HCT116 (cell line): Measurements from ENCODE around the gene CAST. TPM values are rescaled to one million over a fixed set of nuclear protein-coding genes. Genes with fewer than 3 reads are reported as not detected.

Source experiments
- ATAC-seq: fragments of 200-7000 bp; cut with Tn5 transposase; 2 replicates; pipeline ENCODE4 v1.9.1; 2020; ENCODE audit warnings: mild to moderate bottlenecking, moderate library complexity
- BruUV-seq: library from RNA; stranded (reverse); fragments of 400-500 nt; replicated peaks from 2 replicates; lab custom pipeline; 2021; lab: Mats Ljungman, UMichigan
- CTCF ChIA-PET: fragments of 300-600 bp; sonication (Branson Sonifier 250); formaldehyde crosslinking; loops from one replicate; lab custom pipeline; 2021; ENCODE audit warnings: antibody characterized with exemption; lab: Charles Lee
- POLR2A ChIA-PET: fragments of 300-600, 350-600 bp; sonication (Branson Sonifier 250); formaldehyde crosslinking; loops from one replicate; lab custom pipeline; 2021; ENCODE audit warnings: antibody characterized with exemption; lab: Charles Lee
- RAD21 ChIA-PET, 2 experiments: fragments of 300-600 bp; sonication (Branson Sonifier 250); formaldehyde crosslinking; loops; one replicate each; lab custom pipeline; 2023; ENCODE audit warnings: low total read pairs in 2 of 2; ENCODE audit not compliant: uncharacterized antibody in 2 of 2, unreplicated experiment in 2 of 2, low non-redundant PET in 1 of 2; lab: Charles Lee
- DNase-seq: peaks from one replicate; pipeline ENCODE4 v3.0.0-alpha.2; 2010; ENCODE audit warnings: low read depth, low spot score
- H2AFZ ChIP-seq: fragments of 200-600 bp; shearing (Covaris generic), sonication (generic); 2 replicates; pipeline ENCODE4 v1.6.1; 2017; ENCODE audit warnings: low read depth, mixed run types, mixed read lengths, antibody characterized with exemption, low read length; ENCODE audit not compliant: poor library complexity, severe bottlenecking
- H3K27ac ChIP-seq: 2 replicates; pipeline ENCODE4 v1.5.1; 2012; ENCODE audit warnings: low read depth, low read length
- H3K27me3 ChIP-seq: fragments of 200-600 bp; sonication (generic); 2 replicates; pipeline ENCODE4 v1.6.1; 2016; ENCODE audit warnings: mixed run types, low read length, mixed read lengths; ENCODE audit not compliant: insufficient read depth
- H3K36me3 ChIP-seq, 2 experiments: fragments of 200-500 bp in 1 of 2; fragments of 200-600 bp in 1 of 2; sonication (Bioruptor generic) in 1 of 2; sonication (generic) in 1 of 2; 2 replicates each; pipeline versions ENCODE4 v1.5.1 to v1.6.1; 2014 to 2016; ENCODE audit warnings: low read length in 2 of 2, inconsistent platforms in 1 of 2, mixed read lengths in 1 of 2, mixed run types in 1 of 2; ENCODE audit not compliant: insufficient read depth in 2 of 2, control insufficient read depth in 1 of 2
- H3K4me1 ChIP-seq, 2 experiments: fragments of 200-600 bp in 1 of 2; sonication (generic) in 1 of 2; 2 replicates each; pipeline versions ENCODE4 v1.5.1 to v1.6.1; 2012 to 2017; ENCODE audit warnings: low read length in 2 of 2, inconsistent platforms in 1 of 2, mild to moderate bottlenecking in 1 of 2, mixed read lengths in 1 of 2, mixed run types in 1 of 2, moderate library complexity in 1 of 2; ENCODE audit not compliant: insufficient read depth in 2 of 2, control insufficient read depth in 1 of 2
- H3K4me2 ChIP-seq: fragments of 200-600 bp; sonication (generic); 2 replicates; pipeline ENCODE4 v1.6.1; 2017; ENCODE audit warnings: mixed run types, low read length, mixed read lengths
- H3K4me3 ChIP-seq, 2 experiments: fragments of 200-600 bp in 1 of 2; sonication (generic) in 1 of 2; replicated peaks in 1 of 2; 2 replicates each; pipeline ENCODE4 v1.5.1; 2011 to 2016; ENCODE audit warnings: low read length in 2 of 2, control low read depth in 1 of 2, low read depth in 1 of 2, mild to moderate bottlenecking in 1 of 2, mixed read lengths in 1 of 2, mixed run types in 1 of 2
- H3K79me2 ChIP-seq: fragments of 200-600 bp; sonication (generic); 2 replicates; pipeline ENCODE4 v1.6.1; 2017; ENCODE audit warnings: mild to moderate bottlenecking, mixed run types, low read length, moderate library complexity, mixed read lengths; ENCODE audit not compliant: insufficient read depth
- H3K9ac ChIP-seq: fragments of 200-600 bp; sonication (generic); 2 replicates; pipeline ENCODE4 v1.6.1; 2016; ENCODE audit warnings: low read length, mixed read lengths
- H3K9me2 ChIP-seq: fragments of 200-600 bp; sonication (generic), shearing (Covaris generic); 2 replicates; pipeline ENCODE4 v1.6.1; 2017; ENCODE audit warnings: mixed run types, mild to moderate bottlenecking, moderate library complexity; ENCODE audit not compliant: insufficient read depth
- H3K9me3 ChIP-seq, 2 experiments: fragments of 200-500 bp in 1 of 2; fragments of 200-600 bp in 1 of 2; sonication (Bioruptor generic) in 1 of 2; sonication (generic) in 1 of 2; 2 replicates each; pipeline ENCODE4 v1.6.1; 2014 to 2017; ENCODE audit warnings: low read length in 2 of 2, mixed read lengths in 2 of 2, inconsistent platforms in 1 of 2, low read depth in 1 of 2, mild to moderate bottlenecking in 1 of 2, mixed run types in 1 of 2, moderate library complexity in 1 of 2; ENCODE audit not compliant: control insufficient read depth in 1 of 2, insufficient read depth in 1 of 2
- H4K20me1 ChIP-seq: fragments of 200-600 bp; sonication (generic), shearing (Covaris generic); 2 replicates; pipeline ENCODE4 v1.6.1; 2017; ENCODE audit warnings: mixed run types, mild to moderate bottlenecking, moderate library complexity; ENCODE audit not compliant: insufficient read depth
- ATF3 ChIP-seq: IDR thresholded peaks from 2 replicates; pipeline ENCODE4 v1.6.1; 2012
- CEBPB ChIP-seq: IDR thresholded peaks from 2 replicates; pipeline ENCODE4 v1.6.1; 2012; ENCODE audit warnings: low read depth
- CTCF ChIP-seq, 3 experiments: fragments of 200-600 bp in 1 of 3; sonication (generic) in 1 of 3; IDR thresholded peaks in 2 of 3; conservative IDR thresholded peaks in 1 of 3; 2 replicates each; pipeline ENCODE4 v1.5.1; 2012 to 2017; ENCODE audit warnings: low read depth in 2 of 3, low read length in 2 of 3, antibody characterized with exemption in 1 of 3, borderline replicate concordance in 1 of 3, control low read depth in 1 of 3, mild to moderate bottlenecking in 1 of 3, mixed read lengths in 1 of 3, mixed run types in 1 of 3, moderate library complexity in 1 of 3; ENCODE audit not compliant: insufficient read depth in 1 of 3
- EGR1 ChIP-seq: IDR thresholded peaks from 2 replicates; pipeline ENCODE4 v1.6.1; 2012; ENCODE audit warnings: low read depth
- ELF1 ChIP-seq: IDR thresholded peaks from 2 replicates; pipeline ENCODE4 v1.6.1; 2012; ENCODE audit warnings: low read depth, borderline replicate concordance
- JUND ChIP-seq: IDR thresholded peaks from 2 replicates; pipeline ENCODE4 v1.6.1; 2012
- MAX ChIP-seq: IDR thresholded peaks from 2 replicates; pipeline ENCODE4 v1.6.1; 2012
- RAD21 ChIP-seq: IDR thresholded peaks from 2 replicates; pipeline ENCODE4 v1.6.1; 2012; ENCODE audit warnings: low read depth, mild to moderate bottlenecking
- TCF7L2 ChIP-seq: IDR thresholded peaks from 2 replicates; pipeline ENCODE4 v1.7.0; 2011; ENCODE audit warnings: borderline replicate concordance, inconsistent platforms; ENCODE audit not compliant: insufficient read depth, insufficient read length; ENCODE audit errors: extremely low read depth
- YY1 ChIP-seq: IDR thresholded peaks from 2 replicates; pipeline ENCODE4 v1.6.1; 2011; ENCODE audit warnings: low read length, low read depth, moderate library complexity, mild to moderate bottlenecking; ENCODE audit not compliant: insufficient replicate concordance; ENCODE audit errors: extremely low read depth
- ZFX ChIP-seq: fragments of 450-650 bp; IDR thresholded peaks from 2 replicates; pipeline ENCODE4 v1.6.1; 2017
- intact Hi-C: fragments of 100-400 bp; cut with micrococcal nuclease; formaldehyde crosslinking; loops from 2 replicates; pipeline ENCODE4 v1.10.0; 2022
- total RNA-seq: library from RNA; stranded (reverse); gene quantifications from one replicate; pipeline ENCODE4 v1.2.1, GENCODE V29; 2021; ENCODE audit not compliant: unreplicated experiment

The CAST gene
- total RNA-seq, 1 experiment from 2014 or later: 142 TPM

GRCh38 chr5:96654209-96654608, 8.0 kb upstream of the CAST start:
- no peaks in the 10 kb centered on the region for H4K20me1 ChIP-seq
- DNase-seq: no peak
- H2AFZ ChIP-seq: no peak overlapping the region
- no peaks in the 10 kb centered on the region for H3K36me3 ChIP-seq
- ChIA-PET POLR2A (interaction anchor here (1.5 kb wide), 1 partner anchor 9 kb away, joined by 5 read pairs; no protein-coding TSS in a partner anchor), RAD21 (interaction anchor here in 1 of 2 experiments (0.6 kb wide), 1 partner anchor 153 kb away, joined by 4 read pairs; the partner anchor contains the start of gene ERAP1), CTCF (no interaction called here)
- TF ChIP-seq ATF3: no peak
- no peak for TF ChIP-seq RAD21
- no peak for TF ChIP-seq ELF1
- TF ChIP-seq EGR1: no peak
- TF ChIP-seq JUND: no peak
- TF ChIP-seq ZFX: no peak
- TF ChIP-seq CTCF (IDR thresholded peaks at IDR 0.05 in 2 of 3, conservative IDR thresholded peaks at IDR 0.05 in 1 of 3; ENCODE audit: borderline replicate concordance in 1 of 3, insufficient read depth in 1 of 3, low read depth in 2 of 3, low read length in 2 of 3): no peak
- no peak for TF ChIP-seq MAX
- TF ChIP-seq YY1: no peak
- TF ChIP-seq TCF7L2: no peak
- TF ChIP-seq CEBPB: no peak
- H3K9ac ChIP-seq: no peak overlapping the region
- no peak overlapping the region for H3K27ac ChIP-seq
- no peak overlapping the region for H3K4me3 ChIP-seq
- H3K79me2 ChIP-seq: no peaks in the 10 kb centered on the region
- BruUV-seq: no TSS peak
- H3K27me3 ChIP-seq: no peaks in the 10 kb centered on the region
- H3K4me2 ChIP-seq: no peak overlapping the region
- H3K4me1 ChIP-seq: peaks cover 21 to 47% of the 10 kb centered on the region in 2 experiments
- no peaks in the 10 kb centered on the region for H3K9me3 ChIP-seq
- no peak for ATAC-seq
- intact Hi-C loops: no loop called here
- H3K9me2 ChIP-seq: no peaks in the 10 kb centered on the region
